Activated CD4-positive, CD25-positive, alpha-beta regulatory T cell treated with anti-CD3 and anti-CD28 coated beads, Interleukin-2, amount 50 U/mL, for 24 hours (primary cell): ENCODE results near the gene MKS1.
A peak's percentile ranks its signal among the peaks of the same experiment; 100 is the strongest.

Experiments
- ATAC-seq, 2 donors: fragments of 150-1000 bp; cut with Tn5 transposase; one replicate each; pipeline ENCODE4 v1.10.0; 2021; ENCODE audit warnings: mild to moderate bottlenecking in 1 of 2, moderate library complexity in 1 of 2

MKS1 gene

DNA sequence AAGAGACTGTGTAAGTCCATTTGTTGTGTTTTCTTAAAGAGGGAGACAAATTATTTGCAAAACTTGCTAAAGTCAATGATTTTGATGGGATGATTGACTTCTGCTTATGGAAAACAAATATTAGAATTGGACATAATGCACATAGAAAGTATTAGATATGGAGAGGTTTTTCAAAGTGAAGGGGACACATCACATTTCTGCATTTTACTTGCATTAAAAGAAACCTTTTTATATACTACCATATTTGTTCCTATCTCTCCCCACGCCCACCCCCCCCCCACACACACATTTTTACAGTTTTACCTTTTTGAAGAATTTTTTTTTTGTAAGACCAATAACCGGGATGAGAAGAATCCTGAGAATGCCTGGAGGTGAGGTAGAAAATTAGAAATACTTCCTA is 60.9 kb downstream of the MKS1 start:
- no peak for ATAC-seq

DNA sequence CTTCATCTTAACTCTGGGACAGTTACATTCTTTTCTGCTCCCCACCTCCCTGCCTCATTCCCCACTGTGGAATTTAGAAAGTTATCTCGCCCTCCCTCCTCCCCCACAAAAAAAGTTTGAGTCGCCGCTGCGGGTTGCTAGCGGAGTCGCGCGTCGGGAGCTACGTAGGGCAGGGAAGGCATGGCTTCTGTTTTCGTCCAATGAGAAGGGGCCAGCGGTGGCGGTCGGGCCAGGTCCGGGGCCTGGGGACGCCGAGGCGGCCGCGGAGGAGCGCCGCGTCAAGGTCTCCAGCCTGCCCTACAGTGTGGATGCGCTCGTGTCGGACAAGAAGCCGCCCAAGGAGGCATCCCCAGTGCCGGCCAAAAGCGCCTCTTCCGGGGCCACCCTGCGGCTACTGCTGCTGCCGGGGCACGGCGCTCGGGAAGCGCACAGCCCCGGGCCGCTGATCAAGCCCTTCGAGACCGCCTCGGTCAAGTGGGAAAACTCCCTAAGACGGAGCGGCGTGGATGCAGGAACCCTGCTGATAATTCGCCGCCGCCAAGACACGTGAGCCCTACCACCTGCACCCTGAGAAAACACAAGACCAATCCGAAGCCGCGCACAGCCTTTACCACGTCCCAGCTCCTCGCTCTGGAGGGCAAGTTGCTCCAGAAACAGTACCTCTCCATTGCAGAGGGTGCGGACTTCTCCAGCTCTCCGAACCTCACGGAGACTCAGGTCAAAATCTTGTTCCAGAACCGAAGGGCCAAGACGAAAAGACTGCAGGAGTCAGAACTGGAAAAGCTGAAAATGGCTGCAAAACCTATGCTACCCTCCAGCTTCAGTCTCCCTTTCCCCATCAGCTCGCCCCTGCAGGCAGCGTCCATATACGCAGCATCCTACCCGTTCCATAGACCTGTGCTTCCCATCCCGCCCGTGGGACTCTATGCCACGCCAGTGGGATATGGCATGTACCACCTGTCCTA is 61.9 kb downstream of the MKS1 start:
- peak; percentile 88 to 91 for ATAC-seq
